Ramos (cell line): ENCODE results near the gene ACAP1.

Experiments
- in situ Hi-C: fragments of 300-500 bp; cut with MboI; formaldehyde crosslinking; loops from one replicate; pipeline ENCODE4 v1.14.3; 2022; ENCODE audit warnings: low sequenced_read_pairs; ENCODE audit not compliant: unreplicated experiment

The ACAP1 gene

GRCh38 chr17:7380855-7381683 lies 44.7 kb downstream of the ACAP1 start, which contains the start of gene TNK1:
TSS of gene TNK1 (plus strand) at chr17:7381089. CDS start at chr17:7382927, 1,838 bp downstream.
- in situ Hi-C loops: no loop called here

- in situ Hi-C loops: no loop called here
These were observed 46.6 kb downstream of the ACAP1 start for GRCh38 chr17:7382901-7383300.

- in situ Hi-C loops: no loop called here
These were observed 47.0 kb downstream of the ACAP1 start for GRCh38 chr17:7383371-7383741.

- in situ Hi-C loops: no loop called here
These were observed 47.6 kb downstream of the ACAP1 start for GRCh38 chr17:7383742-7384488.

GRCh38 chr17:7384489-7385081 lies 48.3 kb downstream of the ACAP1 start:
- in situ Hi-C loops: no loop called here

- in situ Hi-C loops: no loop called here
These were observed 52.5 kb downstream of the ACAP1 start for GRCh38 chr17:7388856-7389255.

GRCh38 chr17:7389924-7390910 lies 53.9 kb downstream of the ACAP1 start:
- in situ Hi-C loops: no loop called here

- in situ Hi-C loops: no loop called here
These were observed 55.0 kb downstream of the ACAP1 start for GRCh38 chr17:7391307-7391706.

GRCh38 chr17:7392696-7393612 lies 56.6 kb downstream of the ACAP1 start:
- in situ Hi-C loops: no loop called here

- in situ Hi-C loops: no loop called here
These were observed 57.5 kb downstream of the ACAP1 start for GRCh38 chr17:7393613-7394451.

GRCh38 chr17:7394452-7395191 lies 58.3 kb downstream of the ACAP1 start, which contains the start of gene PLSCR3:
TSS of gene PLSCR3 (minus strand) at chr17:7394525. CDS start at chr17:7394110, 415 bp downstream.
- in situ Hi-C loops: no loop called here

- in situ Hi-C loops: no loop called here
These were observed 59.8 kb downstream of the ACAP1 start for GRCh38 chr17:7396147-7396546.

GRCh38 chr17:7398612-7399011 lies 62.3 kb downstream of the ACAP1 start:
- in situ Hi-C loops: no loop called here
